NCI-H2081 treated with DMSO at 0.1 percent for 48 hours (cell line): ENCODE data around the gene PRPF6.

Experiments
- DNase-seq: peaks from one replicate; lab custom pipeline; 2025; lab: John Stamatoyannopoulos, UW

The PRPF6 gene

GRCh38 chr20:64077541-64077875 lies 96.6 kb downstream of the PRPF6 start:
- no peak for DNase-seq

- DNase-seq = no peak
These were observed 97.1 kb downstream of the PRPF6 start for GRCh38 chr20:64077876-64078551.

- DNase-seq = no peak
These were observed 98.0 kb downstream of the PRPF6 start for GRCh38 chr20:64078934-64079272.

- DNase-seq = no peak
These were observed 98.5 kb downstream of the PRPF6 start, which contains the start of gene RGS19 for GRCh38 chr20:64079273-64080012. Gene RGS19 (minus strand): TSS chr20:64079518. CDS start chr20:64076886, 2,632 bp downstream.

- DNase-seq = no peak
These were observed 99.3 kb downstream of the PRPF6 start, which contains the start of gene OPRL1 for GRCh38 chr20:64080013-64080812. Gene OPRL1 (plus strand): TSS chr20:64080082. CDS start chr20:64092721, 12,639 bp downstream.

GRCh38 chr20:64080813-64081623 lies 100.1 kb downstream of the PRPF6 start:
- DNase-seq = no peak

- DNase-seq = no peak
These were observed 100.7 kb downstream of the PRPF6 start for GRCh38 chr20:64081624-64081964.

GRCh38 chr20:64082126-64082731 lies 101.3 kb downstream of the PRPF6 start:
- no peak for DNase-seq
